HG03571 (cell line): ENCODE data around the gene FKBP8.

Experiments
- ATAC-seq: cut with Tn5 transposase; IDR thresholded peaks from one replicate; pipeline ENCODE4 v1.9.1; 2021; ENCODE audit not compliant: unreplicated experiment

FKBP8 gene

GRCh38 chr19:18503337-18503970 lies 39.9 kb downstream of the FKBP8 start:
- ATAC-seq, result no peak

GRCh38 chr19:18502638-18503294 lies 40.6 kb downstream of the FKBP8 start:
- no peak for ATAC-seq

- no peak for ATAC-seq
Observed at GRCh38 chr19:18502246-18502637, 41.1 kb downstream of the FKBP8 start.

- no peak for ATAC-seq
Observed at GRCh38 chr19:18501832-18502231, 41.5 kb downstream of the FKBP8 start.

- ATAC-seq, result no peak
Observed at GRCh38 chr19:18501351-18501750, 42.0 kb downstream of the FKBP8 start.

- ATAC-seq, result no peak
Observed at GRCh38 chr19:18500799-18501198, 42.6 kb downstream of the FKBP8 start.

GRCh38 chr19:18500376-18500775 lies 43.0 kb downstream of the FKBP8 start:
- no peak for ATAC-seq

GRCh38 chr19:18499055-18499775 lies 44.2 kb downstream of the FKBP8 start:
- ATAC-seq, result no peak

GRCh38 chr19:18496980-18497256 lies 46.5 kb downstream of the FKBP8 start:
- no peak for ATAC-seq

GRCh38 chr19:18496167-18496979 lies 47.0 kb downstream of the FKBP8 start:
- ATAC-seq, result peak; percentile 53

- no peak for ATAC-seq
Observed at GRCh38 chr19:18495204-18495911, 48.0 kb downstream of the FKBP8 start.

GRCh38 chr19:18494267-18494607 lies 49.1 kb downstream of the FKBP8 start:
- ATAC-seq, result no peak

GRCh38 chr19:18493440-18494266 lies 49.7 kb downstream of the FKBP8 start:
- no peak for ATAC-seq

GRCh38 chr19:18491995-18492953 lies 51.1 kb downstream of the FKBP8 start:
- ATAC-seq, result no peak

- no peak for ATAC-seq
Observed at GRCh38 chr19:18490728-18491127, 52.6 kb downstream of the FKBP8 start.

GRCh38 chr19:18489627-18490184 lies 53.7 kb downstream of the FKBP8 start:
- no peak for ATAC-seq

GRCh38 chr19:18488838-18489626 lies 54.3 kb downstream of the FKBP8 start:
- ATAC-seq, result no peak

- ATAC-seq, result no peak
Observed at GRCh38 chr19:18488403-18488723, 55.0 kb downstream of the FKBP8 start.
